GM12878 (cell line): ENCODE data around the gene BTF3. TPM values are rescaled to one million over a fixed set of nuclear protein-coding genes. Genes with fewer than 3 reads are reported as not detected.

ENCODE experiments used
- ATAC-seq: fragments of 200-7000 bp; cut with Tn5 transposase; 3 replicates; pipeline ENCODE4 v1.9.1; 2020; ENCODE audit warnings: mild to moderate bottlenecking, moderate library complexity
- BruUV-seq: library from RNA; stranded (reverse); fragments of 400-500 nt; replicated peaks from 2 replicates; lab custom pipeline; 2021; lab: Mats Ljungman, UMichigan
- CTCF ChIA-PET: fragments of 300-600 bp; sonication (Branson Sonifier 250); formaldehyde crosslinking; extraction: SDS; loops from one replicate; lab custom pipeline; 2021; ENCODE audit warnings: inconsistent platforms; lab: Yijun Ruan, JAX
- POLR2A ChIA-PET: fragments of 350-600 bp; formaldehyde crosslinking; extraction: SDS; loops from one replicate; lab custom pipeline; 2021; ENCODE audit warnings: inconsistent platforms; lab: Charles Lee
- RAD21 ChIA-PET: fragments of 300-600 bp; sonication (Branson Sonifier 250); formaldehyde crosslinking; loops from one replicate; lab custom pipeline; 2023; ENCODE audit warnings: antibody characterized with exemption; ENCODE audit not compliant: unreplicated experiment; lab: Charles Lee
- SMC1A ChIA-PET: fragments of 300-600 bp; sonication (Branson Sonifier 250); formaldehyde crosslinking; loops from one replicate; lab custom pipeline; 2023; ENCODE audit not compliant: unreplicated experiment, uncharacterized antibody; lab: Charles Lee
- DNase-seq: peaks from one replicate; pipeline ENCODE4 v3.0.0-alpha.2; 2011; ENCODE audit warnings: low read depth, low spot score
- FAIRE-seq: peaks from 3 replicates; lab custom pipeline; 2011; peaks lifted over from hg19 to GRCh38; lab: Jason Lieb, UNC
- H2AFZ ChIP-seq: 2 replicates; pipeline ENCODE4 v1.6.0; 2011; ENCODE audit warnings: low read depth, low read length, control low read depth; ENCODE audit not compliant: control insufficient read depth
- H3K27ac ChIP-seq: 2 replicates; pipeline ENCODE4 v1.5.1; 2011; ENCODE audit warnings: control low read depth; ENCODE audit not compliant: control insufficient read depth, insufficient read depth
- H3K27me3 ChIP-seq, 2 experiments: replicated peaks in 1 of 2; 2 replicates each; pipeline versions ENCODE4 v1.6.0 to v1.6.1; 2011; ENCODE audit warnings: low read length in 1 of 2; ENCODE audit not compliant: control insufficient read depth in 2 of 2, insufficient read depth in 2 of 2
- H3K36me3 ChIP-seq, 2 experiments: 2 replicates each; pipeline ENCODE4 v1.5.1; 2011; ENCODE audit warnings: low read length in 1 of 2; ENCODE audit not compliant: control insufficient read depth in 2 of 2, insufficient read depth in 2 of 2
- H3K4me1 ChIP-seq: 2 replicates; pipeline ENCODE4 v1.6.1; 2011; ENCODE audit warnings: mild to moderate bottlenecking, low read length, moderate library complexity, mixed read lengths; ENCODE audit not compliant: control insufficient read depth, insufficient read depth
- H3K4me2 ChIP-seq: 2 replicates; pipeline ENCODE4 v1.6.0; 2011; ENCODE audit warnings: control low read depth; ENCODE audit not compliant: control insufficient read depth, insufficient read depth
- H3K4me3 ChIP-seq: fragments of 200-600 bp; sonication (generic); 2 replicates; pipeline ENCODE4 v1.5.1; 2016
- H3K79me2 ChIP-seq: 2 replicates; pipeline ENCODE4 v1.6.0; 2011; ENCODE audit warnings: low read length; ENCODE audit not compliant: control insufficient read depth, insufficient read depth
- H3K9ac ChIP-seq: 2 replicates; pipeline ENCODE4 v1.8.0; 2011; ENCODE audit warnings: low read length, control low read depth, mixed read lengths; ENCODE audit not compliant: control insufficient read depth, insufficient read depth
- H3K9me3 ChIP-seq: replicated peaks from 3 replicates; pipeline ENCODE4 v1.5.1; 2011; ENCODE audit warnings: mild to moderate bottlenecking, low read length; ENCODE audit not compliant: control insufficient read depth, insufficient read depth
- H4K20me1 ChIP-seq: 2 replicates; pipeline ENCODE4 v1.6.0; 2011; ENCODE audit not compliant: control insufficient read depth, insufficient read depth
- BACH1 ChIP-seq: fragments of 450-650 bp; IDR thresholded peaks from 2 replicates; pipeline ENCODE4 v1.6.1; 2017; ENCODE audit warnings: mild to moderate bottlenecking, borderline replicate concordance
- CHD2 ChIP-seq: IDR thresholded peaks from 2 replicates; pipeline ENCODE4 v1.6.1; 2011; ENCODE audit warnings: low read depth, low read length, improper control_type of control experiment, borderline replicate concordance
- CREB1 ChIP-seq: IDR thresholded peaks from 2 replicates; pipeline ENCODE4 v1.6.1; 2012; ENCODE audit warnings: low read depth, mild to moderate bottlenecking, inconsistent platforms
- CUX1 ChIP-seq: IDR thresholded peaks from 2 replicates; pipeline ENCODE4 v1.6.1; 2012; ENCODE audit warnings: improper control_type of control experiment, low read depth, low read length; ENCODE audit not compliant: insufficient replicate concordance
- DPF2 ChIP-seq: fragments of 450-650 bp; IDR thresholded peaks from 2 replicates; pipeline ENCODE4 v1.6.1; 2017; ENCODE audit warnings: mild to moderate bottlenecking
- EGR1 ChIP-seq, 2 experiments: IDR thresholded peaks; 1 replicate in 1 of 2; 2 replicates in 1 of 2; pipeline ENCODE4 v1.6.1; 2011 to 2012; ENCODE audit warnings: low read depth in 2 of 2, low read length in 2 of 2, borderline replicate concordance in 1 of 2, mild to moderate bottlenecking in 1 of 2, moderate library complexity in 1 of 2
- ELK1 ChIP-seq: IDR thresholded peaks from 2 replicates; pipeline ENCODE4 v1.6.1; 2012; ENCODE audit warnings: low read depth, low read length, improper control_type of control experiment
- MTA2 ChIP-seq: fragments of 450-650 bp; IDR thresholded peaks from 2 replicates; pipeline ENCODE4 v1.6.1; 2016; ENCODE audit warnings: low read depth, mild to moderate bottlenecking, moderate library complexity
- RB1 ChIP-seq: fragments of 450-650 bp; formaldehyde crosslinking; IDR thresholded peaks from 2 replicates; pipeline ENCODE4 v1.6.1; 2017; ENCODE audit warnings: mild to moderate bottlenecking, borderline replicate concordance
- SKIL ChIP-seq: fragments of 450-650 bp; IDR thresholded peaks from 2 replicates; pipeline ENCODE4 v1.6.1; 2017; ENCODE audit warnings: mild to moderate bottlenecking, low read depth, inconsistent platforms; ENCODE audit not compliant: poor library complexity, severe bottlenecking
- SUZ12 ChIP-seq: fragments of 200-600 bp; sonication (generic); IDR thresholded peaks from one replicate; pipeline ENCODE4 v1.6.1; 2018; ENCODE audit warnings: antibody characterized with exemption, mild to moderate bottlenecking; ENCODE audit not compliant: unreplicated experiment
- TAF1 ChIP-seq: IDR thresholded peaks from 2 replicates; pipeline ENCODE4 v1.6.1; 2011; ENCODE audit warnings: mild to moderate bottlenecking, low read depth, low read length, borderline replicate concordance
- YBX1 ChIP-seq: fragments of 450-650 bp; IDR thresholded peaks from 2 replicates; pipeline ENCODE4 v1.6.1; 2016; ENCODE audit warnings: antibody characterized with exemption
- ZNF384 ChIP-seq: IDR thresholded peaks from 2 replicates; pipeline ENCODE4 v1.6.1; 2012; ENCODE audit warnings: low read depth, mild to moderate bottlenecking, low read length, improper control_type of control experiment, borderline replicate concordance
- whole genome bisulfite sequencing: methylation state at CpG from one replicate; pipeline ENCODE4 v1.1.6; 2016; ENCODE audit warnings: low lambda C conversion rate; ENCODE audit not compliant: insufficient replicate concordance, insufficient coverage; ENCODE audit errors: missing lambda C conversion rate; 5-methylcytosine and 5-hydroxymethylcytosine counted together
- in situ Hi-C: fragments of 300-500 bp; cut with MboI; formaldehyde crosslinking; loops from 9 replicates; pipeline ENCODE4 v1.14.3; 2018; ENCODE audit warnings: mixed read lengths
- intact Hi-C: fragments of 100-400 bp; cut with micrococcal nuclease; formaldehyde crosslinking; loops from one replicate; pipeline ENCODE4 v1.14.2; 2022; ENCODE audit not compliant: unreplicated experiment
- polyA plus RNA-seq, 11 experiments: library from polyadenylated mRNA; depleted of rRNA in 4 of 11; unstranded in 6 of 11; stranded (reverse) in 5 of 11; fragments of >200 nt; fragmentation: Nextera tagmentation in 4 of 11; fragmentation: Illumina TruSeq in 1 of 11; extraction: Ambion mirVana in 4 of 11; extraction: Trizol in 1 of 11; gene quantifications; 1 replicate in 1 of 11; 2 replicates in 10 of 11; pipeline versions ENCODE4 v1.2.1 to v1.2.3, GENCODE V29; 2011 to 2016; ENCODE audit warnings: inconsistent platforms in 2 of 11, missing spikeins in 2 of 11, low read depth in 1 of 11
- total RNA-seq, 4 experiments: library from RNA; depleted of rRNA in 3 of 4; stranded (reverse); fragments of >200 nt in 3 of 4; fragmentation: Illumina TruSeq in 1 of 4; extraction: Trizol in 1 of 4; gene quantifications; 2 replicates each; pipeline versions ENCODE4 v1.2.1 to v1.2.3, GENCODE V29; 2013 to 2021

Gene BTF3
- total and polyA plus RNA-seq, 10 of the 15 experiments (the other 5 are each of a cell fraction or from before 2014, with no cell fraction given) = 492 to 1,650 (median 904) TPM

GRCh38 chr5:73499187-73499586, 945 bp downstream of the BTF3 start:
- Histone ChIP-seq H2AFZ (no peak overlapping the region), H3K36me3 (peaks cover 2 to 21% of the 10 kb centered on the region in 2 experiments; a peak in 3 of 4 replicates), H3K79me2 (peaks cover 53% of the 10 kb centered on the region), H3K9ac (peak overlapping the region; percentile 94), H3K9me3 (no peaks in the 10 kb centered on the region), H3K4me1 (no peaks in the 10 kb centered on the region), H4K20me1 (no peaks in the 10 kb centered on the region), H3K4me2 (peak overlapping the region; percentile 48), H3K27ac (peak overlapping the region; percentile 93), H3K27me3 (no peaks in the 10 kb centered on the region), H3K4me3 (peak overlapping the region; percentile 97)
- no peak for ATAC-seq
- DNase-seq = no peak
- TF ChIP-seq CHD2 = no peak
- no peak for TF ChIP-seq RB1
- TF ChIP-seq DPF2 = no peak
- no peak for TF ChIP-seq SUZ12
- no peak for TF ChIP-seq EGR1 (IDR thresholded peaks at IDR 0.05; ENCODE audit: borderline replicate concordance in 1 of 2, low read depth in 2 of 2, low read length in 2 of 2)
- no peak for TF ChIP-seq CUX1
- TF ChIP-seq ZNF384 = no peak
- no peak for TF ChIP-seq MTA2
- no peak for TF ChIP-seq YBX1
- TF ChIP-seq BACH1 = no peak
- TF ChIP-seq SKIL = no peak
- no peak for TF ChIP-seq ELK1
- TF ChIP-seq TAF1 = no peak
- TF ChIP-seq CREB1 = no peak
- SMC1A ChIA-PET = interaction anchor here (0.7 to 1.9 kb wide), 3 partner anchors 10 to 1022 kb away, joined by 3 to 10 read pairs (median 3); no protein-coding TSS in a partner anchor
- in situ Hi-C loops = no loop called here
- POLR2A ChIA-PET = no interaction called here
- intact Hi-C loops = no loop called here
- CTCF ChIA-PET = interaction anchor here (0.9 to 2.8 kb wide), 4 partner anchors 10 to 38 kb away, joined by 3 to 19 read pairs (median 3); no protein-coding TSS in a partner anchor
- BruUV-seq = TSS peak; percentile 60
- RAD21 ChIA-PET = interaction anchor here (0.8 kb wide), 1 partner anchor 66 kb away, joined by 3 read pairs; no protein-coding TSS in a partner anchor
- WGBS = under 1% methylated on average over 12 of the region's 12 CpGs
- FAIRE-seq = no peak
